ENCODE measurements around the gene MS4A14. TPM values are rescaled to one million over a fixed set of nuclear protein-coding genes. Genes with fewer than 3 reads are reported as not detected.

MS4A14 gene
- total and polyA plus RNA-seq, 9 of the 15 experiments (the other 6 are each of a cell fraction or from before 2014, with no cell fraction given), result not detected

DNA sequence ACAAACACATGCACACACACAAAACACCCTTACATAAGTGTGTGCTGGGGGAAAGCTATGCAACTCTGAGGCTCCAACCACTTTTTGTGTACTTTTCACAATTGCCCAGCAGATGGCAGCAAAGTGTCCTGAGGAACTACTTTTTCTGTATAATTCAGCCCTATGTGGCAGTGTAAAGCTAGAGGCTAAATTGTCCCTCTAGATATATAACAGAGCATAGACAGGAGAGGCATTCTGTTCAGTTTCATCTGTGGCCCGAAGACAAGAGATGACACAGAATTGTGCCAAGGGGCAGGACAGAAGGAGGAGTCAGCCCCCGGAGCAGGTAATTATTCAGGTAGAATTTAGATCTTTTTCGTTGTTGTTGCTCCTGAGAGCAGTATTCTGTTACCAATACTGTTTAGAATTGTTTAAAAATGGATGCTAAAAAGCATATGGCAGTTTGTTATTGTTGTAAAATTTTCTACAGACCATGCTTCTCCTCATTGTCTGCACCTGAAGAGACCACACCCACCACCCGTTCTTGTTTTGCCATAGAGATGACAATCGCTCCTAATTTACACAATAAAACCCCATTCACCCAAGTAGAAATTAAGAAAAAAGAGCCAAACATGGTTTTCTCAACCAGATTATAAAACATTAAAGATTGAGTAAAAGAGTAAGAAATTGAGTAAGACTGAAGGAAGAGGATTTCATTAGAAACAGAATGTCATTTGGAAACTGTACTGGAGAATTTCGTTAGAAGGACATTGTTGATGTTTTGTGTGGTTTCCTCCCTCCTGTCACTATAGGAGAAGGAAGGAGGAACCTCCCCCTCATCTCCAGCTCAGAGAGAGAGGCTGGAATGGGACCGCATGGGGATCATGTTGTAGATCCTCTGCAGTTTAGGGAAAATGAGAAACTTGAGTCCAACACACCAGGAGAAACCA is 32.5 kb upstream of the MS4A14 start:
- H3K27me3 ChIP-seq (ENCODE audit: control insufficient read depth in 2 of 2, insufficient read depth in 2 of 2, low read length in 2 of 2), result peaks cover 0 to 13% of the 10 kb centered on the region in 2 experiments; a peak in 2 of 5 replicates
- no peaks in the 10 kb centered on the region for H3K36me3 ChIP-seq (ENCODE audit: control insufficient read depth, insufficient read depth, low read length)
- ChIA-PET CTCF (ENCODE audit: low intra/inter-chr PET ratio) (interaction anchor here (1.3 to 1.5 kb wide), 2 partner anchors 122 to 255 kb away, joined by 8 to 15 read pairs; no protein-coding TSS in a partner anchor), POLR2A (interaction anchor here (1.0 kb wide), 1 partner anchor 14 kb away, joined by 3 read pairs; no protein-coding TSS in a partner anchor)
- no peak overlapping the region for H3K4me3 ChIP-seq
- H2AFZ ChIP-seq (ENCODE audit: low read depth, low read length), result no peak overlapping the region
- no peaks in the 10 kb centered on the region for H3K4me1 ChIP-seq (replicated peaks in 1 of 2; ENCODE audit: control insufficient read depth in 2 of 2, insufficient read depth in 2 of 2, low read length in 2 of 2)
- no peaks in the 10 kb centered on the region for H4K20me1 ChIP-seq (replicated peaks; ENCODE audit: control insufficient read depth, insufficient read depth, low read length)
- no peaks in the 10 kb centered on the region for H3K79me2 ChIP-seq (ENCODE audit: control insufficient read depth, insufficient read depth, low read length)
- no peak overlapping the region for H3K27ac ChIP-seq (ENCODE audit: extremely low read depth, low read depth, low read length)
- no peaks in the 10 kb centered on the region for H3K9me3 ChIP-seq (replicated peaks; ENCODE audit: control insufficient read depth, insufficient read depth, low read depth, low read length)
- no peak overlapping the region for H3K4me2 ChIP-seq (ENCODE audit: insufficient read depth, low read length)
- DNase-seq (ENCODE audit: extremely low read depth in 1 of 4, low spot score in 3 of 4) (peak; percentile 47 to 63 (median 49)), FAIRE-seq (peak; percentile 91), ATAC-seq (peak; percentile 88)
- no peak overlapping the region for H3K9ac ChIP-seq (ENCODE audit: insufficient read depth in 1 of 2, low read depth in 2 of 2, low read length in 2 of 2)
- in situ Hi-C loops (cut with MboI), result no loop called here
- 0% methylated on average over 7 of the region's 7 CpGs for WGBS (ENCODE audit: insufficient coverage, low coverage, missing lambda C conversion rate)
- no peaks in the 10 kb centered on the region for H3K9me1 ChIP-seq (ENCODE audit: control insufficient read depth, insufficient read depth, low read length)
- no TSS peak for BruUV-seq (replicated peaks)
- intact Hi-C loops (cut with micrococcal nuclease), result loop anchor here (1.0 to 2.0 kb wide), 2 partner anchors 123 to 254 kb away; no protein-coding TSS in a partner anchor
- peak; percentile 64; the same call in 1 of the 2 replicates for TF ChIP-seq REST (IDR thresholded peaks at IDR 0.05; ENCODE audit: borderline replicate concordance)
- no peak for TF ChIP-seq REST (CRISPR knock-in tag; IDR thresholded peaks at IDR 0.05; ENCODE audit: low read depth)
- no peak for TF ChIP-seq MIER1 (IDR thresholded peaks at IDR 0.05; ENCODE audit: low read depth)
- no peak for TF ChIP-seq RERE (CRISPR knock-in tag; IDR thresholded peaks at IDR 0.05; ENCODE audit: borderline replicate concordance)
- TF ChIP-seq MAZ (CRISPR knock-in tag; conservative IDR thresholded peaks at IDR 0.05 in 1 of 2, IDR thresholded peaks at IDR 0.05 in 1 of 2), result no peak

Measured in K562 (cell line).